Endothelial cell of umbilical vein (primary cell): ENCODE data around the gene ENO2. TPM values are rescaled to one million over a fixed set of nuclear protein-coding genes. Genes with fewer than 3 reads are reported as not detected.

Source experiments
- BruUV-seq: library from RNA; stranded (reverse); fragments of 400-500 nt; replicated peaks from 2 replicates; lab custom pipeline; 2021; lab: Mats Ljungman, UMichigan
- CTCF ChIA-PET: fragments of 300-600, 350-600 bp; sonication (Branson Sonifier 250); formaldehyde crosslinking; loops from one replicate; lab custom pipeline; 2021; ENCODE audit warnings: antibody characterized with exemption, inconsistent platforms; lab: Charles Lee
- POLR2A ChIA-PET: fragments of 300-600, 350-600 bp; sonication (Branson Sonifier 250); formaldehyde crosslinking; loops from one replicate; lab custom pipeline; 2021; ENCODE audit warnings: antibody characterized with exemption, inconsistent platforms; lab: Charles Lee
- DNase-seq: peaks from one replicate; pipeline ENCODE4 v3.0.0-alpha.2; 2011; ENCODE audit warnings: low read depth, low spot score
- FAIRE-seq: peaks from 2 replicates; lab custom pipeline; 2011; peaks lifted over from hg19 to GRCh38; lab: Jason Lieb, UNC
- H2AFZ ChIP-seq: 2 replicates; pipeline ENCODE4 v1.6.0; 2012; ENCODE audit warnings: low read depth, low read length, control low read depth, inconsistent platforms
- H3K27ac ChIP-seq: 2 replicates; pipeline ENCODE4 v1.5.1; 2011; ENCODE audit warnings: low read depth, mild to moderate bottlenecking, control low read depth, low read length, moderate library complexity; ENCODE audit not compliant: insufficient read depth
- H3K27me3 ChIP-seq, 2 experiments: 2 replicates each; pipeline versions ENCODE4 v1.6.0 to v1.6.1; 2011; ENCODE audit warnings: low read length in 2 of 2, mixed read lengths in 1 of 2; ENCODE audit not compliant: control insufficient read depth in 2 of 2, insufficient read depth in 2 of 2
- H3K36me3 ChIP-seq, 2 experiments: 2 replicates in 1 of 2; 3 replicates in 1 of 2; pipeline ENCODE4 v1.5.1; 2011; ENCODE audit warnings: low read length in 2 of 2, mild to moderate bottlenecking in 1 of 2, moderate library complexity in 1 of 2; ENCODE audit not compliant: control insufficient read depth in 2 of 2, insufficient read depth in 2 of 2; ENCODE audit errors: extremely low read depth in 1 of 2
- H3K4me1 ChIP-seq: 3 replicates; pipeline ENCODE4 v1.5.1; 2011; ENCODE audit warnings: mild to moderate bottlenecking, low read length; ENCODE audit not compliant: control insufficient read depth, insufficient read depth; ENCODE audit errors: extremely low read depth
- H3K4me2 ChIP-seq: 2 replicates; pipeline ENCODE4 v1.6.1; 2011; ENCODE audit warnings: low read length, control low read depth, mixed read lengths; ENCODE audit not compliant: insufficient read depth
- H3K4me3 ChIP-seq, 3 experiments: fragments of 200-600 bp in 1 of 3; sonication (generic), shearing (Covaris generic) in 1 of 3; replicated peaks in 1 of 3; 2 replicates each; pipeline ENCODE4 v1.5.1; 2011 to 2016; ENCODE audit warnings: control low read depth in 3 of 3, low read length in 3 of 3, mild to moderate bottlenecking in 2 of 3, inconsistent platforms in 1 of 3, low read depth in 1 of 3, moderate library complexity in 1 of 3; ENCODE audit not compliant: insufficient read depth in 1 of 3
- H3K79me2 ChIP-seq: 2 replicates; pipeline ENCODE4 v1.6.0; 2012; ENCODE audit warnings: low read length, inconsistent platforms; ENCODE audit not compliant: control insufficient read depth, insufficient read depth
- H3K9ac ChIP-seq: replicated peaks from 2 replicates; pipeline ENCODE3; 2011; ENCODE audit warnings: low read length, control low read depth; ENCODE audit not compliant: insufficient read depth; ENCODE audit errors: extremely low read depth
- H3K9me1 ChIP-seq: replicated peaks from 3 replicates; pipeline ENCODE4 v1.6.0; 2011; ENCODE audit warnings: mild to moderate bottlenecking, low read length; ENCODE audit not compliant: control insufficient read depth, insufficient read depth; ENCODE audit errors: extremely low read depth
- H3K9me3 ChIP-seq: replicated peaks from 2 replicates; pipeline ENCODE4 v1.5.1; 2012; ENCODE audit warnings: low read length, inconsistent platforms; ENCODE audit not compliant: control insufficient read depth, insufficient read depth
- H4K20me1 ChIP-seq: replicated peaks from 2 replicates; pipeline ENCODE3; 2011; ENCODE audit warnings: mild to moderate bottlenecking, low read length; ENCODE audit not compliant: control insufficient read depth, insufficient read depth; ENCODE audit errors: extremely low read depth
- EZH2 ChIP-seq: IDR thresholded peaks from 2 replicates; pipeline ENCODE4 v1.6.1; 2012; ENCODE audit warnings: borderline replicate concordance, low read depth, mild to moderate bottlenecking, moderate library complexity, low read length, inconsistent platforms; ENCODE audit not compliant: severe bottlenecking
- FOS ChIP-seq: IDR thresholded peaks from 2 replicates; pipeline ENCODE4 v1.6.1; 2011; ENCODE audit warnings: mild to moderate bottlenecking, low read length, moderate library complexity, borderline replicate concordance; ENCODE audit not compliant: insufficient read depth
- GATA2 ChIP-seq: IDR thresholded peaks from 2 replicates; pipeline ENCODE4 v1.7.0; 2011; ENCODE audit warnings: low read depth, mild to moderate bottlenecking, moderate library complexity, mixed read lengths, low read length; ENCODE audit not compliant: insufficient read length, insufficient read depth
- JUN ChIP-seq: IDR thresholded peaks from 2 replicates; pipeline ENCODE4 v1.6.1; 2011; ENCODE audit warnings: borderline replicate concordance, low read depth; ENCODE audit not compliant: insufficient read length, insufficient read depth
- MAX ChIP-seq: IDR thresholded peaks from 2 replicates; pipeline ENCODE4 v1.6.1; 2011; ENCODE audit not compliant: insufficient read depth, insufficient read length
- MYC ChIP-seq: IDR thresholded peaks from one replicate; pipeline ENCODE4 v1.6.1; 2011; ENCODE audit warnings: mild to moderate bottlenecking, low read depth, low read length
- POLR2A ChIP-seq: IDR thresholded peaks from 2 replicates; pipeline ENCODE4 v1.6.1; 2012; ENCODE audit warnings: low read depth, mild to moderate bottlenecking, control low read depth, low read length
- dilution Hi-C: fragments of 300-500 bp; cut with MboI; formaldehyde crosslinking; loops from one replicate; pipeline ENCODE4 v1.15.0; 2019; ENCODE audit warnings: low sequenced_read_pairs; ENCODE audit not compliant: extremely low pct_ligation_motif_present
- intact Hi-C: fragments of 100-400 bp; cut with micrococcal nuclease; formaldehyde crosslinking; loops from one replicate; pipeline ENCODE4 v1.10.0; 2022
- polyA plus RNA-seq, 4 experiments: library from polyadenylated mRNA; depleted of rRNA in 3 of 4; stranded (reverse) in 3 of 4; unstranded in 1 of 4; fragments of >200 nt; gene quantifications; 2 replicates each; pipeline versions ENCODE4 v1.2.1 to v1.2.3, GENCODE V29; 2011 to 2012; ENCODE audit warnings: missing spikeins in 1 of 4
- total RNA-seq: library from RNA; stranded (reverse); gene quantifications from 2 replicates; pipeline ENCODE4 v1.2.3, GENCODE V29; 2021
- TF ChIP-seq, protein P1 (sequence below), 2 donors: IDR thresholded peaks; 1 replicate in 1 of 2; 2 replicates in 1 of 2; pipeline ENCODE4 v1.5.1; 2011; ENCODE audit warnings: low read length in 2 of 2, mild to moderate bottlenecking in 2 of 2, moderate library complexity in 2 of 2, control low read depth in 1 of 2, inconsistent platforms in 1 of 2, low read depth in 1 of 2; ENCODE audit not compliant: insufficient read depth in 1 of 2; ENCODE audit errors: extremely low read depth in 1 of 2

Gene ENO2
- total and polyA plus RNA-seq, 2 donors (not counting 3 experiments of a cell fraction or from before 2014, with no cell fraction given) = 11.4 to 18.6 TPM

GRCh38 chr12:6938353-6939190 lies 24.2 kb downstream of the ENO2 start:
- Histone ChIP-seq H2AFZ (no peak overlapping the region), H4K20me1 (no peaks in the 10 kb centered on the region), H3K9me3 (no peaks in the 10 kb centered on the region), H3K27me3 (no peaks in the 10 kb centered on the region), H3K4me3 (no peak overlapping the region), H3K36me3 (peaks cover 3 to 36% of the 10 kb centered on the region in 2 experiments), H3K4me2 (no peak overlapping the region), H3K9me1 (no peaks in the 10 kb centered on the region), H3K4me1 (peaks cover 16% of the 10 kb centered on the region), H3K79me2 (no peaks in the 10 kb centered on the region), H3K27ac (no peak overlapping the region), H3K9ac (no peak overlapping the region)
- no peak for TF ChIP-seq FOS
- no peak for TF ChIP-seq GATA2
- no peak for TF ChIP-seq POLR2A
- TF ChIP-seq, protein P1, sequence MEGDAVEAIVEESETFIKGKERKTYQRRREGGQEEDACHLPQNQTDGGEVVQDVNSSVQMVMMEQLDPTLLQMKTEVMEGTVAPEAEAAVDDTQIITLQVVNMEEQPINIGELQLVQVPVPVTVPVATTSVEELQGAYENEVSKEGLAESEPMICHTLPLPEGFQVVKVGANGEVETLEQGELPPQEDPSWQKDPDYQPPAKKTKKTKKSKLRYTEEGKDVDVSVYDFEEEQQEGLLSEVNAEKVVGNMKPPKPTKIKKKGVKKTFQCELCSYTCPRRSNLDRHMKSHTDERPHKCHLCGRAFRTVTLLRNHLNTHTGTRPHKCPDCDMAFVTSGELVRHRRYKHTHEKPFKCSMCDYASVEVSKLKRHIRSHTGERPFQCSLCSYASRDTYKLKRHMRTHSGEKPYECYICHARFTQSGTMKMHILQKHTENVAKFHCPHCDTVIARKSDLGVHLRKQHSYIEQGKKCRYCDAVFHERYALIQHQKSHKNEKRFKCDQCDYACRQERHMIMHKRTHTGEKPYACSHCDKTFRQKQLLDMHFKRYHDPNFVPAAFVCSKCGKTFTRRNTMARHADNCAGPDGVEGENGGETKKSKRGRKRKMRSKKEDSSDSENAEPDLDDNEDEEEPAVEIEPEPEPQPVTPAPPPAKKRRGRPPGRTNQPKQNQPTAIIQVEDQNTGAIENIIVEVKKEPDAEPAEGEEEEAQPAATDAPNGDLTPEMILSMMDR (IDR thresholded peaks at IDR 0.05; ENCODE audit: extremely low read depth in 1 of 2, insufficient read depth in 1 of 2, low read depth in 1 of 2, low read length in 2 of 2) = no peak
- no peak for TF ChIP-seq MAX
- TF ChIP-seq EZH2 = no peak
- TF ChIP-seq MYC = no peak
- TF ChIP-seq JUN = no peak
- no peak for DNase-seq
- CTCF ChIA-PET = interaction anchor here (1.0 to 5.3 kb wide), 11 partner anchors 10 to 72 kb away, joined by 3 to 94 read pairs (median 9); partner anchors contain the start of genes ATN1, EMG1, PHB2 and SPSB2
- BruUV-seq = TSS peak; percentile 5
- dilution Hi-C loops (no loop called here), intact Hi-C loops (loop anchor here (1.0 kb wide), 3 partner anchors 14 to 69 kb away; partner anchors contain the start of genes EMG1 and PHB2)
- POLR2A ChIA-PET = interaction anchor here (1.4 to 2.8 kb wide), 2 partner anchors 10 to 12 kb away, joined by 4 to 16 read pairs; no protein-coding TSS in a partner anchor
- FAIRE-seq = no peak
